ENCODE measurements around the gene TRIM31. TPM values are rescaled to one million over a fixed set of nuclear protein-coding genes. Genes with fewer than 3 reads are reported as not detected.
A peak's percentile ranks its signal among the peaks of the same experiment; 100 is the strongest.

Gene TRIM31
- polyA plus RNA-seq, 1 donor (not counting 4 experiments of a cell fraction or from before 2014, with no cell fraction given) = not detected

DNA sequence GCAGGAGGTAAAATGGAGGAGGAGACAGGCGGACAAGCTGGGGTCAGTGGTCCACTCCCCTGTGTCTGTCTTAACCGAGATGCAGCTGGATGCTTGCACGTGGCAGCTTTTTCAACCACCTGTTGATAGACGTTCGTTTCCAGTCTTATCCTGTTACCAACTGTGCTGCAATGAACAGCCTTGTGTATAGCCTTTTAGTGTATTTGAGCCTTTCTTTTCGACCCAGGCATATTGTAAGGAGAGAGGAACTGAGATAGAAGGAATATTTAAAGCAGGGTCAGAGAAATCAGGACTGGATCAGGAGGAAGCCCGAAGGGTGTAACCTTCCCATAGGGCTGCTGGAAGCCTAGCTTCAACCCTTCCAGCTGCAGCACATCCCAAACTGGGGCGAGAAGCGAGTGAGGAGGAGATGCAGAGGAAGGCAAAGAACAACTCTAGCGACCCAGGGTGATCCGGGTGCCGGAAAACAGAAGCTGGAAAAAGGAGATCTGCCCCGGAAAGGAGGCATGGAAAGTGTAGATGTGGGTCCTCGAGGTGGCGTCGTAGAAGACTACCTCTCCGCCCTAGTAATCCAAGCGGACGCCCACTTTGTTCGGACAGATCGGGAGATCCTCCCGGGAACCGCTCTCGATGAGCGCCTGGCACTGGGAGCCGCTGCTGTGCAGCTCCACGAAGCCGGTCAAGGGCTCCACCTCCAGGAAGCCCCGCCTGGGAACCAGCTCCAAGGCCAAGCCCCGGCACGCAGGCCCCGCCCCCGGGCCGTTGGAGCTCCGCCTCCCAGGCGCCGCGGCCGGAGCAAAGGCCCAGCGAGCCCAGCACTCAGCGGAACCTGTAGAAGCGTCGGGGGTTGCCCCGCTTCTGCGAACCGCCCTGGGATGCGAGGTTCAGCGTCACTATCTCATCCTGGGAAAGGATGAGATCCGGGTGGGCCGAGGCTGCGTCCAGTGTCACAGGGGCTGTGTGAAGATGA is 11.2 kb downstream of the TRIM31 start:
- H3K36me3 ChIP-seq (ENCODE audit: control insufficient read depth in 2 of 2, extremely low read depth in 1 of 2, insufficient read depth in 2 of 2, low read length in 2 of 2) = no peaks in the 10 kb centered on the region
- no peaks in the 10 kb centered on the region for H3K9me1 ChIP-seq (ENCODE audit: control insufficient read depth, extremely low read depth, insufficient read depth, low read length)
- no peak for FAIRE-seq
- dilution Hi-C loops (cut with MboI; ENCODE audit: extremely low pct_ligation_motif_present, low sequenced_read_pairs) = no loop called here
- no peak for TF ChIP-seq EZH2 (IDR thresholded peaks at IDR 0.05; ENCODE audit: low read length)
- TF ChIP-seq CTCF (optimal IDR thresholded peaks at IDR 0.05 in 1 of 3, IDR thresholded peaks at IDR 0.05 in 1 of 3, conservative IDR thresholded peaks at IDR 0.05 in 1 of 3; ENCODE audit: extremely low read depth in 1 of 3, insufficient read depth in 2 of 3, low read length in 3 of 3) = peak in 2 of 3 experiments; percentile 21 to 23
- peak overlapping the region; percentile 39 to 80 (median 50) for H3K4me3 ChIP-seq (ENCODE audit: control insufficient read depth in 2 of 3, extremely low read depth in 1 of 3, insufficient read depth in 2 of 3, low read depth in 1 of 3, low read length in 3 of 3)
- no peaks in the 10 kb centered on the region for H4K20me1 ChIP-seq (ENCODE audit: control insufficient read depth, extremely low read depth, insufficient read depth, low read length)
- no peaks in the 10 kb centered on the region for H3K9me3 ChIP-seq (ENCODE audit: control insufficient read depth, low read depth, low read length)
- H3K9ac ChIP-seq (ENCODE audit: control insufficient read depth, extremely low read depth, insufficient read depth, low read length) = peak overlapping the region; percentile 73
- H3K4me1 ChIP-seq (ENCODE audit: control insufficient read depth, extremely low read depth, insufficient read depth, low read length) = peaks cover 34% of the 10 kb centered on the region
- peak overlapping the region; percentile 99 for H3K4me2 ChIP-seq (ENCODE audit: control insufficient read depth, extremely low read depth, insufficient read depth, low read depth, low read length)
- H2AFZ ChIP-seq (ENCODE audit: control insufficient read depth, low read length) = peak overlapping the region; percentile 82
- DNase-seq (ENCODE audit: low read depth, low spot score) = peak; percentile 53
- H3K27ac ChIP-seq (ENCODE audit: control insufficient read depth, insufficient read depth, low read length) = peak overlapping the region; percentile 66
- H3K79me2 ChIP-seq (ENCODE audit: control insufficient read depth, insufficient read depth, low read length) = no peaks in the 10 kb centered on the region
- H3K27me3 ChIP-seq (ENCODE audit: control insufficient read depth, extremely low read depth, insufficient read depth, low read length) = no peaks in the 10 kb centered on the region

DNA sequence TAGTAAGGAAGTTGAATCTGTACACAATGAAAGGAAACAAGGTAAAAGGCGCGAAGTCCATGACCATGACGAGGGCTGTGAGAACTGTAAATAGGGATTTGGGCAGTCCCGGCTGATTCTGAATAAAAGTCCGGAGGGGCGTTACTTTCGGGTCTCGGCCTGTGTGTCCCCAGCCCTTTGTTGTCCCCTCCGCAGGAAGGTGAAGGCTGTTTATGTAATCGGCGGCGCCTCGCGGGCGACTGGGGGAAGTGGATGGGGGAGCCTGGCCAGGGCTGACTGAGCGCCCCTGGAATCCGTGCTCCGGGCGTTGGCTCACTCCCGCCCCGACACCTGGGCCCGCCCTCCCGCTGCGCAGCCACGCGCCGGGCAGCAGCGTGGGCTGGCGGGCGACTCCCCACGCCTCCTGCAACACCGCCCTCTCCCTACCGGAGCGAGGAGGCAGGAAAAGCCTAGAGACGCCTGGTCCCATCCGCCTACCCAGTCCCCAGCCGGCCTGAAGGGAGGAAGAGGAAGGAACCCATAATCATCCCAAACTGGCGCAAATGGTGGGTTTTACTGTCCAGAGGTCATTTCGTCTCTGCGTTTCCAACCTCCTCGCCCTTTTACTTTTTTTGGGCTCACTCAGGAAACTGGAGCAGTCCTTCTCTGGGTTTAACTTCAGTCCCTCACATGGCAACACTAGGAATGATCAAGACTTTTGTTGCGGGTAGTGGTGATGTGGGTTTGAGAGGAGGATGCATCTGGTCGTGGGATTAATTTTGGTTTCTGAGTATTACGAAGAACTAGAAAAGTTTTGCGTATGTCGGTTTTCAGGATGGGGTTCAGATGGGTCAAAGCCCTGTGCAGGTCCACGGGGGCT is 12.1 kb downstream of the TRIM31 start:
- Histone ChIP-seq H4K20me1 (ENCODE audit: control insufficient read depth, extremely low read depth, insufficient read depth, low read length) (no peaks in the 10 kb centered on the region), H3K36me3 (ENCODE audit: control insufficient read depth in 2 of 2, extremely low read depth in 1 of 2, insufficient read depth in 2 of 2, low read length in 2 of 2) (no peaks in the 10 kb centered on the region), H3K79me2 (ENCODE audit: control insufficient read depth, insufficient read depth, low read length) (no peaks in the 10 kb centered on the region), H3K9me3 (ENCODE audit: control insufficient read depth, low read depth, low read length) (no peaks in the 10 kb centered on the region), H3K4me1 (ENCODE audit: control insufficient read depth, extremely low read depth, insufficient read depth, low read length) (peaks cover 34% of the 10 kb centered on the region), H2AFZ (ENCODE audit: control insufficient read depth, low read length) (peak overlapping the region; percentile 82), H3K9ac (ENCODE audit: control insufficient read depth, extremely low read depth, insufficient read depth, low read length) (peak overlapping the region; percentile 73), H3K27me3 (ENCODE audit: control insufficient read depth, extremely low read depth, insufficient read depth, low read length) (no peaks in the 10 kb centered on the region), H3K4me3 (ENCODE audit: control insufficient read depth in 2 of 3, extremely low read depth in 1 of 3, insufficient read depth in 2 of 3, low read depth in 1 of 3, low read length in 3 of 3) (peak overlapping the region; percentile 39 to 80 (median 50)), H3K4me2 (ENCODE audit: control insufficient read depth, extremely low read depth, insufficient read depth, low read depth, low read length) (peak overlapping the region; percentile 99), H3K27ac (ENCODE audit: control insufficient read depth, insufficient read depth, low read length) (peak overlapping the region; percentile 66), H3K9me1 (ENCODE audit: control insufficient read depth, extremely low read depth, insufficient read depth, low read length) (no peaks in the 10 kb centered on the region)
- dilution Hi-C loops (cut with MboI; ENCODE audit: extremely low pct_ligation_motif_present, low sequenced_read_pairs) = no loop called here
- DNase-seq (ENCODE audit: low read depth, low spot score) (peak; percentile 28), FAIRE-seq (no peak)
- TF ChIP-seq EZH2 (IDR thresholded peaks at IDR 0.05; ENCODE audit: low read length) = no peak
- peak in 2 of 3 experiments; percentile 24 to 31 for TF ChIP-seq CTCF (optimal IDR thresholded peaks at IDR 0.05 in 1 of 3, IDR thresholded peaks at IDR 0.05 in 1 of 3, conservative IDR thresholded peaks at IDR 0.05 in 1 of 3; ENCODE audit: extremely low read depth in 1 of 3, insufficient read depth in 2 of 3, low read length in 3 of 3)

All from keratinocyte (primary cell).